ENCODE results near the gene CDK9. TPM values are rescaled to one million over a fixed set of nuclear protein-coding genes. Genes with fewer than 3 reads are reported as not detected.
A peak's percentile ranks its signal among the peaks of the same experiment; 100 is the strongest.

Gene CDK9
- total and polyA plus RNA-seq, 11 donors, result 26.2 to 60.3 (median 40.2) TPM

DNA sequence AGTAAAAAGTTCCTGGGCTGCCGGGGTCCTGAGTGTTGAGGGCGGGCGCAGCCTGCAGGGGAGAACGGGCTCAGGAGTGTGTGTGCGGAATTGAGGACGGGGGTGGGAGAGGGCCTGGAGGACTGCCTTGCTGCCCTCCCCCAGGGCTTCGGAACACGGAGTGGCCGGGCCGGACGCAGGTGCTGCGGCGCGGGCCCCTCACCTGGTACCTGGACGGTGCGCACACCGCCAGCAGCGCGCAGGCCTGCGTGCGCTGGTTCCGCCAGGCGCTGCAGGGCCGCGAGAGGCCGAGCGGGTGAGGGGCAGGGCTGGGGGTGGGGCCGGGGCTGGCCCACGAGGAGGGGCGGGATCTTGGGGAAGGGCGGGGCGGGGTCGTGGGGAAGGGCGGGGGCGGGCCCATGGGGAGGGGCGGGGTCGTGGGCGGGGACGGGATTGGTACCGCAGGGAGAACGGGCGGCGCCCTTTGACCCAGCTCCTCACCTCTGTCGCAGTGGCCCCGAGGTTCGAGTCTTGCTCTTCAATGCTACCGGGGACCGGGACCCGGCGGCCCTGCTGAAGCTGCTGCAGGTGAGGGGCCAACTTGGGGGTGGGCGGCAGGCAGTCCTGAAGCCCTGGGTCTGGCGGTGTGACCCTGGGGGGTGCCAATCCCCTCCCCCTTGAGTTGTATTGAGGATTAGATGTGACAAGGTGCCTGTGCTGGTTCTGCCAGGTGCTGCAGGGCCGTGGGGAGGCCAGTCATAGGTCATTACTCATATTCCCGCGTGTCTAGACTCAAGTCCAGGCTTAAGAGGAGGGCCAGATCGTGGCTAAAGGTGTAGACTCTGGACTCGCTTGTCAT, 23.9 kb downstream of the CDK9 start:
- intact Hi-C loops (cut with DNase I), result no loop called here
- Histone ChIP-seq H3K4me3 (peak overlapping the region in 1 of 12 donors; percentile 25), H3K27ac (peak overlapping the region in 9 of 12 donors; percentile 9 to 76 (median 48))

DNA sequence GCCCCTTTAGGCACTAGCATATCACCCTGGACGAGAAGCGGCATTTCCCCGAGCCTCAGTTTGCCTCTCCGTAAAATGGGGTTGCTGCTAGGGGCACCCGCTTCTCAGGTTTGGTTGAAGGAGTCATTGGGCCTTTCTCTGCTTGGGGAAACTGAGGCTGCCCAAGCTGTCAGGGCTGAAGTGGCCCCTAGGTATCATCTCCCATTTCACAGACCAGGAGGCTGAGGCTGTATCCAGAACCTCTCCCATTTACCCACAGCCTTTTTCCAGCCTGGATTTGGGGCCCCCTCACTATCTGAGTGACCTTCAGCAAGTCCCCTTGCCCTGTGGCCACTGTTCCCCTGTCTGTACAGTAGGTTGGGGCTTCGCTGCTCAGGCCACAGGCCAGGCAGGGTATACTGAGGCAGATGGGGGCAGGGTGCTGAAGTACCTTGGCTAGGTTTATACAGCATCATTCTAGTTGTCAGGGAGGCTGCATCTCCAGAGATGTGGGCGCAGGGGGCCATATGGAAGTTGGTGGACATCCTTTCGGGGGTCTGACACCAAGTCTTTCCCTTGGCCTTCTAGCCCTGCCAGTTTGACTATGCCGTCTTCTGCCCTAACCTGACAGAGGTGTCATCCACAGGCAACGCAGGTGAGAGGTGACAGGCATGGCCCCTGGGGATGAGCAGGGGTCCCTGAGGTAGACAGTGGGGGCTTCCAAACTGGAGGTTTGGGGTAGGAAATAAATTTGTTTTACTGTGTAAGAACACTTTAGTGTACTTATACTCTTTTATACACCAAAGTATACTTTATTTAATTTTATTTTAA, 24.7 kb downstream of the CDK9 start:
- Histone ChIP-seq H3K9me3 (no peaks in the 10 kb centered on the region), H3K27ac (peak overlapping the region in 2 of 12 donors; percentile 24 to 48), H3K4me1 (peaks cover 0 to 22% (median 4%) of the 10 kb centered on the region in 12 donors), H3K36me3 (peaks cover 0 to 93% (median 88%) of the 10 kb centered on the region in 9 donors), H3K27me3 (no peaks in the 10 kb centered on the region), H3K4me3 (no peak overlapping the region)
- WGBS, 4 donors, result 95 to 98% (median 96%) methylated on average over 10 of the region's 10 CpGs
- DNase-seq (no peak), ATAC-seq (no peak)
- TF ChIP-seq, protein P1, sequence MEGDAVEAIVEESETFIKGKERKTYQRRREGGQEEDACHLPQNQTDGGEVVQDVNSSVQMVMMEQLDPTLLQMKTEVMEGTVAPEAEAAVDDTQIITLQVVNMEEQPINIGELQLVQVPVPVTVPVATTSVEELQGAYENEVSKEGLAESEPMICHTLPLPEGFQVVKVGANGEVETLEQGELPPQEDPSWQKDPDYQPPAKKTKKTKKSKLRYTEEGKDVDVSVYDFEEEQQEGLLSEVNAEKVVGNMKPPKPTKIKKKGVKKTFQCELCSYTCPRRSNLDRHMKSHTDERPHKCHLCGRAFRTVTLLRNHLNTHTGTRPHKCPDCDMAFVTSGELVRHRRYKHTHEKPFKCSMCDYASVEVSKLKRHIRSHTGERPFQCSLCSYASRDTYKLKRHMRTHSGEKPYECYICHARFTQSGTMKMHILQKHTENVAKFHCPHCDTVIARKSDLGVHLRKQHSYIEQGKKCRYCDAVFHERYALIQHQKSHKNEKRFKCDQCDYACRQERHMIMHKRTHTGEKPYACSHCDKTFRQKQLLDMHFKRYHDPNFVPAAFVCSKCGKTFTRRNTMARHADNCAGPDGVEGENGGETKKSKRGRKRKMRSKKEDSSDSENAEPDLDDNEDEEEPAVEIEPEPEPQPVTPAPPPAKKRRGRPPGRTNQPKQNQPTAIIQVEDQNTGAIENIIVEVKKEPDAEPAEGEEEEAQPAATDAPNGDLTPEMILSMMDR (IDR thresholded peaks at IDR 0.05), result no peak
- no peak for TF ChIP-seq POLR2A (IDR thresholded peaks at IDR 0.05)
- intact Hi-C loops (cut with DNase I), result no loop called here

More for the DNA sequence above, 23.9 kb downstream of the CDK9 start:
- Histone ChIP-seq H3K4me1 (peaks cover 0 to 25% (median 5%) of the 10 kb centered on the region in 12 donors), H3K27me3 (no peaks in the 10 kb centered on the region), H3K9me3 (no peaks in the 10 kb centered on the region), H3K36me3 (peaks cover 0 to 90% (median 87%) of the 10 kb centered on the region in 9 donors)
- WGBS, 4 donors, result 45 to 92% (median 66%) methylated on average over 10 to 57 of the region's 57 CpGs
- TF ChIP-seq, protein P1 (IDR thresholded peaks at IDR 0.05), result no peak
- no peak for TF ChIP-seq POLR2A (IDR thresholded peaks at IDR 0.05)
- ATAC-seq (peak in 2 of 4 donors; percentile 30 to 35), DNase-seq (peak in 1 of 5 donors; percentile 47)

DNA sequence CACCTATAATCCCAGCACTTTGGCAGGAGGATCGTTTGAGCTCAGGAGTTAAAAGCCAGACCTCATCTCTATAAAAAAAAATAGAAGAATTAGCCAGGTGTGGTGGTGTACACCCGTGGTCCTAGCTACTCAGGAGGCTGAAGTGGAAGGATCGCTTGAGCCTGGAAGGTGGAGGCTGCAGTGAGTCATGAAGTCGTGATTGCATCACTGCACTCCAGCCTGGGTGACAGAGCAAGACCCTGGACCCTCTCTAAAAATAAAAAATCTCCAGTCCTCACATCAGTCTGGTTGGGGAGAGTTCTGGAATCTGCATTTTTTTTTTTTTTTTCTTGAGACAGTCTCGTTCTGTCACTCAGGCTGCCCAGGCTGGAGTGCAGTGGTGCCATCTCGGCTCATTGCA, 26.2 kb downstream of the CDK9 start:
- H3K27me3 ChIP-seq, result no peaks in the 10 kb centered on the region
- 73 to 91% (median 83%) methylated on average over 6 of the region's 6 CpGs for WGBS, 4 donors
- intact Hi-C loops (cut with DNase I), result no loop called here
- TF ChIP-seq, protein P1 (IDR thresholded peaks at IDR 0.05), result no peak
- TF ChIP-seq POLR2A (IDR thresholded peaks at IDR 0.05), result no peak
- no peak for ATAC-seq
- H3K27ac ChIP-seq, result no peak overlapping the region
- H3K4me3 ChIP-seq, result no peak overlapping the region
- no peak for DNase-seq
- H3K36me3 ChIP-seq, result peaks cover 0 to 93% (median 88%) of the 10 kb centered on the region in 9 donors
- no peaks in the 10 kb centered on the region for H3K9me3 ChIP-seq
- H3K4me1 ChIP-seq, result peaks cover 0 to 30% (median 4%) of the 10 kb centered on the region in 12 donors

Data from heart left ventricle (tissue), 16 donors.